ENCODE measurements around the gene CTSF.
"Not testable (repeated sequence)": the region's sequence is repeated elsewhere in the genome, so short reads cannot be mapped to it uniquely, and the experiment has no call there.

Gene CTSF

DNA sequence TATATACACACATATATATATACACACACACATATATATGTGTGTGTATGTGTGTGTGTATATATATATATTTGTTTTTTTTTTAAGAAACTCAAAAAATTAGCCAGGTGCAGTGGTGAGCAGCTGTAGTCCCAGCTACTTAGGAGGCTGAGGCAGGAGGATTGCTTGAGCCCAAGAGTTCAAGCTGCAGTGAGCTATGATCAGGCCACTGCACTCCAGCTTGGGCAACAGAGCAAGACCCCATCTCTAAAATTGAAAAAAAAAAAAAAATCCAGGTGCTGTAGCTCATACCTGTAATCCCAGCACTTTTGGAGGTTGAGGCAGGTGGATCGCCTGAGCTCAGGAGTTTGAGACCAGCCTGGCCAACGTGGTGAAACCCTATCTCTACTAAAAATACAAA lies 20.9 kb upstream of the CTSF start:
- not testable (repeated sequence) for DNase-seq

DNA sequence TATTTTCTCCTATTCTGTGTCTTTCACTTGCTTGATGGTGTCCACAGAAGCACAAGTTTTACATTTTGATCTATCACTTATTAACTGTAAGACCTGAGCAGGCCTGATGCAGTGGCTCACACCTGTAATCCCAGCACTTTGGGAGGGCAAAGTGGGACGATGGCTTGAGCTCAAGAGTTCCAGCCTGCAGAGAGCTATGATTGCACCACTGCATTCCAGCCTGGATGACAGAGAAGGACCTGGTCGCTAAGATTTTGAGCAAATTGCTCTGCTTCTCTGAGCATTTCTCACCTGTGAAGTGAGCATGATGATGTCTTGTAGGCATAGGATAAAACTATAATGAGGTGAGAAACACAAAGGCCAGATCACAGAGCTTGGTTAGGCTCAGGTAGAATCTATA lies 17.7 kb upstream of the CTSF start:
- no peak for DNase-seq

DNA sequence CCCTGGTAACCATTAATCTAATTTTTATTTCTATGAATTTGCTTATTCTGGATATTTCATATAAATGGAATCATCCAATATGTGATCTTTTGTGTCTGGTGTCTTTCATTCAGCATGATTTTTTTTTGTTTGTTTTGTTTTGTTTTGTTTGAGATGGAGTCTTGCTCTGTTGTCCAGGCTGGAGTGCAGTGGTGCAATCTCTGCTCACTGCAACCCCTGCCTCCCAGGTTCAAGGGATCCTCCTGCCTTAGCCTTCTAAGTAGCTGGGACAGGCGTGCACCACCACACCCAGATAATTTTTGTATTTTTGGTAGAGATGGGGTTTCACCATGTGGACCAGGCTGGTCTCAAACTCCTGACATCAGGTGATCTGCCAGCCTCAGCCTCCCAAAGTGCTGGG lies 17.0 kb upstream of the CTSF start:
- DNase-seq, result not testable (repeated sequence)

DNA sequence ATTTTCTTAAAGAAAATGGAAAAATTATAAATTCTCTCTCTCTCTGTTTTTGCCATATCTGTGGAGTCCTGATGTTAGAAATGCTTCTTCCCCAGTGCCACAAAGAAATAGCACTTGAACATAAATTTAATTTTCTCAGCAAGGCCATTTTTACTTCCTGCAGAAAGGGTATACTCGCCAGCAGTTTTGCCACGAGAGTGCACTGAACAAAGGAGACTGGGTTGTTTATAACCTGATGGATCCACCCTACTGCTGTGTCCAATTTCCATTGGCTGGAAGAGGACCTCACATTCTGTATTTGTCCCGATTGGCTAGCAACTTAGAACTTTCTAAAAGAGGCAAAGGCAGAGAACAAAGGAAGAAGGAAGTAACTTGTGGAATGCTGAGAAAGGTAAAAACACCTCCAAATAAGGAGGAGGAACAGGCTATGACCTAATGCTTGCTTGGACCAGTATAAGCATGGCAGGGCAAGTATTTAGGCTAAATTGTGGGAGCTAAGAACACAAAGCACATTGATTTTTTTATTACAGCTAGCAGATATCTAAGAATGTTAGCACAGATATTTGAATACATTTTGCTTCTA lies 14.2 kb upstream of the CTSF start:
- DNase-seq, result not testable (repeated sequence)

DNA sequence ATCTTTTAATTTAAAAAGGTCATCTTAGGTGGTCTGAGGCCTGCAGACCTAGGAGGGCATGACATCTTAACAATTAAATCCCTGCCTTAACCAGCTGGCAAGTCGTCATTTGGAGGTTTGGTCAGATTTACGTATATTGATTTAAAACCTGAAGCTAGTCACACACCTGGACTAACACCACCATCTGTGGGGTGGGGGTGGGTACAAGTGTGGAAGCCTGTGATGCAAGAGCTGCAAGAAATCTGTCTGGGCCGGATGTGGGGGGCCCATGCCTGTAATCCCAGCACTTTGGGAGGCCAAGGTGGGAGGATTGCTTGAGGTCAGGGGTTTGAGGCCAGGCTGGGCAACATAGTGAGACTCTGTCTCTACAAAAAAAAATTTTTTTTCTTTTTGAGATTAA lies 12.9 kb upstream of the CTSF start:
- DNase-seq, result no peak

DNA sequence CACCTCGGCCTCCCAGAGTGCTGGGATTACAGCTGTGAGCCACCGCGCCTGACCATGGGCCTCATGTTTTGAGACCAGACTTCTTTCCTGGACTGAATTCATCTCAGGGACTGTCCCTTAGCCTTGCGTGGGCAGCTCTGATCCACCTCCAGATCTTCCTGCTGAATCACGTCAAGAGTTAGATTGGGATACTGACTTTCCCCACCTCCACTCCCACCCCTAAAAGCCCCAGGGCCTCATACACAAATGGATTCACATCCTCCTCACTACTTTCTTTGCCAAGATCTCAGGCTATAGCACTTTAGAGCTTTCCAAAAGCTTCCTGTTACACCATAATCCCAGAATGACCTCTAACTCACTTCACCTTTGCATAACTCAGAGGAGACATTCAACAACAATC lies 12.4 kb upstream of the CTSF start:
- peak; percentile 1 for DNase-seq

DNA sequence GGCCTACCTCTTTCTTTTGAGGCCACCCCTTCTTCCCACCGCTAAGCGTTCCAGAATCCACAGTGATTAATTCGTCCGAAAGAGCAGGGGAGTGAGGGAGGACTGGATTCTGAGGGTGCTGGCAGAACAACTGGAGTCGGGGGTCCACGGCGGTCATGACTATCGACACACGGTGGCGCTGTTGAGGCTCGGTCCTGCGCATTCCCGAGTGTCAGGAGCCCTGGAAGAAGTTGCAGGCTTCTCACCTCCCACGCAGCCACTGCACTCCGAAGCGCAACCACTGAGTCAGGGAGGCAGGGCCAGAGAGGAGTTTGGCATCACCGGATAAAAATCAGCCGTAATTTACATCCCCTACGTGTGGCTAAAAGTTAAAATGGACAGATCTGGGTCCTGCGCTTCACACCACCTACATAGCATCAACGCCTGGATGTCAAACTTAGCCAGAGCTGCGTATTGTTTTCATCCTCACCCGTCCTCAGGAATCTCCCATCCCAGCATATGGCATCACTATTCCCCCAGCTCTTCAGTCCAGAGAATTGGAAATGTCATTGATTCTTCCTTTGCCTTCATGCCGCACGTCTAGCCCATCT lies 10.7 kb upstream of the CTSF start:
- peak; percentile 74 for DNase-seq

DNA sequence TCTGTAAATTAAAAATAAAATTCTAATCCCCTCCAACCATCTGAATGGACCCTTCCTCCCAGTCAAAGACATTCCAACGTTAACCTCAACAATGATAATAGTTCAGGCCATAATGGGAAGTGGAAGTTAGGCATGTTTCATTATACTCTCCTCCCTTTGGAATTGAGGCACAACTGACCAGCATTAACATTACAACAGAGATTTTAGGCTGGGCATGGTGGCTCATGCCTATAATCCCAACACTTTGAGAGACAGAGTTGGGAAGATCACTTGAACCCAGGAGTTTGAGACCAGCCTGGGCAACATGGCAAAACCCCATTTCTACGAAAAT lies 2.4 kb upstream of the CTSF start:
- DNase-seq, result no peak

DNA sequence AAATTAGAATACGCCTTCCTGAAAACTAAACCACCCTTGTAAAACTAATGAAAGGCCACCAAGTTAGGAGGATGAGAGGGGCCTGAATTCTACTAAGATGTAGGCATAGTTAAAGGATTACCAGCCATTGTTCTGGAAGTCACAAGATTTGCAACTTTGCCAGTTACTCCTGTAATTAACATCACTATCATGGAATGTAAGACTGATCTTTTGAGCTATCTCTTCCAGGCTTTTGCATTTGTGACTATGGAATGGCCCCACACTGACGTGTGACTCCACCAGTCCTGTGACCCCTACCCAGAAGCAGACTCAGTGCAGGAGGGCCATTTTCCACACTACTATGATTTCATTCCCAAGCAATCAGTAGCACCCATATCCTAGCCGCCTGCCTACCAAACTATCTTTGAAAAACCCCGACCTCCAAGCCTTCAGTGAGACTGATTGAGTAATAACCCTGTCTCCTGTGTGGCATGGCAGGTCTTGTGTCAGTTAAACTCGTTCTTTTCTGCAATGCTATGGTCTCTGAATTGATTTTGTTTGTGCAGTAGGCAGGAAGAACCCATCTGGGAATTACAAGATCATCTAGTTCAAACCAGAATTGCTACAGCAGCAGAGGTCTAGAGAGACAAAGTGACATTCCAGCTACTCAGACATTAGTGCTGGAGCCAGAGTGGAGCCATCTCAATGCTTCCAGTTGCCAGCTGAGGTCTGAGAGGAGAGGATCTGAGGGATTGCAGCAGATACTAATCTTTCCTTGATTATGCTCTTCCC lies 1.9 kb upstream of the CTSF start:
- DNase-seq, result no peak

DNA sequence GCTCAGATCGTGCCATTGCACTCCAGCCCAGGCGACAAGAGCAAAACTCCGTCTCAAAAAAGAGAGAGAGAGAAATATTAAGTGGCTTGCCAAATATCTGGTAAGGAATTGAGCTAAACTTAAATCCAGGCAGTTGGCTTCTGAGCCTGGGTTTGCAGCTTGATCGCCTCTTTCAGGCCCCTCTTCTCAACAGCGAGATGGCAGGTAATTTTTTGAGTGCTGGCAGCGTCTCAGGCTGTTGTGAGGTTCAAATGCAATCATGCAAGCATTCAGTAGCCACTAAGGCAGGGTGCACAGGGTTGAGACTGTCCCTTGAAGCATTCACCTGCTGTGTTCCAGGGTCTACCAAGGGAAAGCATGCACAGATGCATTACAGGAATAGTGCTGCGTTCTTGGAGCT lies 670 bp upstream of the CTSF start:
- no peak for DNase-seq

DNA sequence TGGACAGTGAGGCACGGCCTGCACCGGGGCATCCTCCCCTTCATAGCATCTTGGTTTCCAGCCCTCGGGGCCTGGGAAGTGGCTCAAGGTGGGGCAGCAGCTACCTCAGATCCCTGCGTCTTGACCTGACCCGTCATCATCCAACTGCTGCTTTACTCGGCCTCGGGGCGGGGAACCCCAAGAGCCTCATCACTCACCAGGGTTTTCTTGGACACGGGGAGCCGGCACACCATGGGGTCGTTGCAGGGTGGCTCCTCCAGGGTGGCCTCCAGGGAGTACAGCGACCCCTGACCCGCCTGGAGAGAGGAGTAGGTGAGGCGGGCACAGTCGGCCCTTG lies 651 bp downstream of the CTSF start:
- DNase-seq, result no peak

DNA sequence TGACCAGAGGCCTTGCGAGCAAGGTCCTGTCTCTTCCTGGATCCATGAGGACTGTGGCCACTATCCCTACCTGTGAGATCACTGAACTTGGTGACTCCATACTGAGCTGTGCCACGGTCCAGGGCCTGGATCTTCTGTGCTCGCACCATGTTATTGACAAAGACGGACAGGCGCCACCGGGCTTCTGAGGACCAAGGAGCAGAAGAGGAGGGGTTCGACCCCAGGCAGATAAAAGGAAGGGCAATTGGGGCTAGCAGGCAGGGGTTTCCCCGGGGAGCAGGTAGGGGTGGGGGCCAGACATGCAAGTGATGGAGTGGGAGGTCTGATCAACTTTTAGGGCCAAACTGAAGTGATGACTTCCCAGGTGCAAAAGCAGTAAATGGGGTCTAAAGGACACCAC lies 2.2 kb downstream of the CTSF start:
- no peak for DNase-seq

DNA sequence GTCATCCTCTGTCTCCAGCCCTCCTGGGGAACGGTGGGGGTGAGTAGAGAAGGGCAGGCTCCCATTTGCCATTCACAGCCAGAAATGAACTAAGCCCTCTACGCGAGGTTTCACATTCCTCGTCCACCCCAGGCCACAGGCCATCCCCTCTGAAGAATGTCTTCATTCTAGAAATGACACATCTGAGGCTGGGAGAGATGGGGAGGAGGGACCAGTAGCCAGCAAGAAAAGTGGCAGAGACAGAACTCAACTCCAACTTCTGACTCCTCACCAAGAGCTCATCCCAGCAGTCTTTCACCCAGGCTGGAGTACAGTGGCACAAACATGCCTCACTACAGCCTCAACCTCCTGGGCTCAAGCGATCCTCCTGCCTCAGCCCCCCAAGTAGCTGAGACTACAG lies 3.4 kb downstream of the CTSF start:
- DNase-seq, result no peak

DNA sequence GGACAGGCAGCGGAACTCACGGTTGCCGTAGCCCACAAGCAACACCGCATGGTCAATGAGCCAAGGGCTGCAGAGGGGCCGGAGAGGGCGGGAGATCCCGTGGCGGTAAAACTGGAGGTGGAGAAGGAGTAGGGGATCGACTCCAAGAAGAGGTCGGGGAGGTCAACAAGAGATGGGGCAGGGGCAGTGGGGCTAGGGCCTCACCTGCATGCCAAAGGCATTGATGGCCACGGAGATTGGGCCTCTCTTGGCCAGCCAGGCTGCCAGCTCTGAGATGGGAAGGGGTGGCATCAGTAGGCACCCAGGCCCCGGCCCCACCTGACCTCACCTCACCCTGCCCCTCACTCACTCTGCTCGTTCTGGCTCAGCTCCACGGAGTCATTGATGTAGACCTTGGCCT lies 3.9 kb downstream of the CTSF start:
- DNase-seq, result no peak

DNA sequence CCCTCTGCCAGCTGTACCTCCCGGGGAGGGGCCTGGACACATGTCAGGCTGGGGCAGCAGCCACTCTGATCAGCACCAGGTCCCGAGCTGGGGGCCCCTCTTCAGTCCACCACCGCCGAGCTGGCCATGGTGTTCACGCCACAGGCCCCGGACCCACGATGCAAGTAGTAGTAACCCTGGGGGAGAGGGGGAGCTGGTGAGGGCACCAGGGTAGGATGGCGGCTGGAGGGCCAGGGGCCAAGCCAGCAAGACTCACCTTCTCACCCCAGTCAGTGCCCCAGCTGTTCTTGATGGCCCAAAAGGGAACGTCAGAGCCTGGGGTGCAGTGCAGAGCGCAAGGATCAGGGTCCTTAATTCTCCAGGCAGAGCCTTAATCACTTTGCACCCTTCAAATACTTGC lies 4.6 kb downstream of the CTSF start:
- no peak for DNase-seq

DNA sequence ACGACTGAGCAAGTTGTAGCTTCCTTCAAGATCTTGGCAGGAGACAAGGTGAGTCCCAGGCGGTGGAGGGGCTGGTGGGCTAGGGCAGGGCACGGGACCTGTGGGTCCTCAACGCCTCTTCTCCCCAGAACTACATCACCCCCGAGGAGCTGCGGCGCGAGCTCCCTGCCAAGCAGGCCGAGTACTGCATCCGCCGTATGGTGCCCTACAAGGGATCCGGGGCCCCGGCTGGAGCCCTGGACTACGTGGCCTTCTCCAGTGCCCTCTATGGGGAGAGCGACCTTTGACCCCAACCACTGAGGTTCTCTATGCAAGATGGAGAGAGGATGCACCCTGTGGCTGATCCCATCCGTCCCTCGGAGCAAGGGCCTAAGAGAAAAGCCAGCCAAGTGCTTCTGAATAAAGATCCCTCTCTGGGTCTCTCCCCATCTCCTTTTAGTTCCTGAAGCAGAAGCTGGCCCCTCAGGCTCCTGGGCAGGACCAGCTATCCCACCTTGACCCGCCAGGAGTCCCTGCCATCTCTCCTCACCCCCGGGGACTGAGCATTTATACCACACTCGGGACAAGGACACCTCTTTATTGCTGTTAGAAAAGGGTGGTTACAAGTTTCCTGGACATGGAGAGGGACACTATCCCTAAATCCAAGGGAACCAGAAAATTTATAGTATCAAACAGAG lies 5.4 kb downstream of the CTSF start:
- no peak for DNase-seq

DNA sequence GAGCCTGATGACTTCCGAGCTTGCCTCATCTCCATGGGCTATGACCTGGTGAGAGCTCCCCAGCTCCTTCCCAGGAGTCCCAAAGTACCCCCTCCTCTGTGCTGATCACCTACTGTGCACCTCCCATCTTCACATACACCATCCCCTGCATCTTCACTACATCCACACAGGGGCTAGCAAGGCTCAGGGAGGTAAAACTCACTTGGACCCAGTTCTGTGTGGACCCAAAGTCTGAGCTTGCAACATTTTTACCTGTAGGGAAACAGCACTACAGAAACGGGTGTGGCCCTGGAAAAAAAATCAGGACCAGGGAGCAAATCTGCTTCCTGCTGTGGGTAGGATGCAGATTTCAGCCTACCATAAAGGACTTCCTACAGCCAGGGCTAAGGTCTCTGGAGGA lies 6.1 kb downstream of the CTSF start:
- DNase-seq, result no peak

DNA sequence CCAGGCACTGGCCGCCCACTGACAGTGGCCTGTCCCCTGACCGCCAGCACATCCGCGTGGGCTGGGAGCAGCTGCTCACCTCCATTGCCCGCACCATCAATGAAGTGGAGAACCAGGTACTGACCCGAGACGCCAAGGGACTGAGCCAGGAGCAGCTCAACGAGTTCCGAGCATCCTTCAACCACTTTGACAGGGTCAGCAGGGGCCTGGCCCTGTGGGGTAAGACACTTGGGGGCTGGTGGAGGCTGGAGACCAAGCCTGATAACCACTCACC lies 6.5 kb downstream of the CTSF start:
- no peak for DNase-seq

DNA sequence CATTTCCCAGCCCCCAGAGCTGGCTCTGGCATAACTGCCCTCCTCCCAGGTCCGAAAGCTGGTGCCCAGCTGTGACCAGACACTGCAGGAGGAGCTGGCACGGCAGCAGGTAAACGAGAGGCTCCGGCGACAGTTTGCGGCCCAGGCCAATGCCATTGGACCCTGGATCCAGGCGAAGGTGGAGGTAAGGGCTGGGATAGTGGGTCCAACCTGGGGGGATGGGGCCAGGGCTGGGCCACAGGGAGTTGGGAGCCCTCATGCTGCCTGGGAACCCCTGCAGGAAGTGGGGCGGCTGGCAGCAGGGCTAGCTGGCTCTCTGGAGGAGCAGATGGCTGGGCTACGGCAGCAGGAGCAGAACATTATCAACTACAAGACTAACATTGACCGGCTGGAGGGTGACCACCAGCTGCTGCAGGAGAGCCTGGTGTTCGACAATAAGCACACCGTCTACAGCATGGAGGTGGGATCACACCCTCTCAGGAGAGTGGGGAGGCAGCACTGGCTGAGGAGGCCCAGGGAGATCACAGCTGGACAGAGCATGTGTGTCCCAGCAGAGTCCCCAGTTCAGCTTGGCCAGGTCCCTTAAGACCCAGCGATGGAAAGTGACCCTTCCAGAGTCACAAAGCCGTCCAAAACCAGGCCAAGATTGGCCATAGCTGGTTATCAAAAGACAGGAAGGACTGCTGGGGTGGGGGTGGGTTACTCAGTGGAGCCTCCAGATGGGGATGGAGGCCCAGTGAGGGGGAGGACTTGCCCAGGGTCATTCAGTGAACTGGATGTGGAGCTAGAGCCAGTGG lies 7.0 kb downstream of the CTSF start:
- DNase-seq, result no peak

DNA sequence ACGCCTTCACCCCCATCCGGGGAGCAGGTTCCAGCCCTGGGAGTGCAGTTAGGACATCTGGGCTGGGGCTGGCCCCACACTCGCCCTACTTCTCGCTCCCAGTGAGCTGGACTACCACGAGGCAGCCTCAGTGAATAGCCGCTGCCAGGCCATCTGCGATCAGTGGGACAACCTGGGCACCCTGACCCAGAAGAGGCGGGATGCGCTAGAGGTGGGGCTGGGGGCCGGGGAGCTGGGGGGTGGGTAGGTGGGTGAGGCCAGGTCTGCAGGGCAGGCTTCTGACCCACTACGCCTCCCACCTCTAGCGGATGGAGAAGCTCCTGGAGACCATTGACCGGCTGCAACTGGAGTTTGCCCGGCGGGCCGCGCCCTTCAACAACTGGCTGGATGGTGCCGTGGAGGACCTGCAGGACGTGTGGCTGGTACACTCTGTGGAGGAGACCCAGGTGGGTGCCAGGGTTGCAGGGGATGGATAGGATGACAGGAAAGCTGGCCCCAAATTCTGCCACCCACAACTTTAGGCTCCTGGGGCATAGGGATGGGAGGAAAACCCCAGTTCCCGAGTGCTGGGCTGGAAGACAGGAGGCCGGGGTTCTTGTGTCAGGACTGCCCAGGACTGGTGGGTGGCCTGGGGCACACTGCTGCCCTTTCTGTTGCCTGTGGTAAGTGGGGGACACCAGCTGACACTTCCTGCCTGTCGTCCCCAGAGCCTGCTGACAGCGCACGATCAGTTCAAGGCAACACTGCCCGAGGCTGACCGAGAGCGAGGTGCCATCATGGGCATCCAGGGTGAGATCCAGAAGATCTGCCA lies 8.3 kb downstream of the CTSF start:
- no peak for DNase-seq

DNA sequence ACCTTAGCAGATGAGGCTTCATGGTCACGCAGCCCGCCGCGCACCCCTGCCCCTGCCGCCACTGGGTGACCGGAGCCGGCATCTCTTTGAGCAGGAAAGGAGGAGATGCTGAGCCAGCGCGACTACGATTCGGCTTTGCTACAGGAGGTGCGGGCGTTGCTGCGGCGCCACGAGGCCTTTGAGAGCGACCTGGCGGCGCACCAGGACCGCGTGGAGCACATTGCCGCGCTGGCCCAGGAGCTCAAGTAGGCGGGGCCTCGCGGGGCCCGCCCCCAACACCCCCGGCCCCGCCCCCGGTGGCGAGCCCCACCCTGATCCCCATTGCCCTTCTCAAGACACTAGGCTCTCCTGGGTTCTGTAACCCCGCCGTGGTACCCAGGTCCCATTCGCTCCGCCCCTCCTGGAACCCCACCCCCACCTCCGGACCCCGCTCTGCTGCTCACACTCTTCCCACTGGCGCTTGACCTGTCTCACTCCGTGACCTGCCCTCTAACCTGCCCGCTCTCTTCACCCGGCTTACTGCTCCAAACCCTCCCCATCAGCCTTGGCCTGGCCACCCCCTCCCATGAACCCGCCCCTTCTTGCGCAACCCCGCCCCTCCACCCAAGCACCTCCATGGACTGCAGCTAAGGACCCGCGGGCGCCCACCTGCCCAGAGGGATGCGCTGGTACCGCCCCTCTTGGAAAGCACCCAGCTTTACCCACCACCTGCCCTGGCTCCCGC lies 9.1 kb downstream of the CTSF start:
- DNase-seq, result peak; percentile 9

DNA sequence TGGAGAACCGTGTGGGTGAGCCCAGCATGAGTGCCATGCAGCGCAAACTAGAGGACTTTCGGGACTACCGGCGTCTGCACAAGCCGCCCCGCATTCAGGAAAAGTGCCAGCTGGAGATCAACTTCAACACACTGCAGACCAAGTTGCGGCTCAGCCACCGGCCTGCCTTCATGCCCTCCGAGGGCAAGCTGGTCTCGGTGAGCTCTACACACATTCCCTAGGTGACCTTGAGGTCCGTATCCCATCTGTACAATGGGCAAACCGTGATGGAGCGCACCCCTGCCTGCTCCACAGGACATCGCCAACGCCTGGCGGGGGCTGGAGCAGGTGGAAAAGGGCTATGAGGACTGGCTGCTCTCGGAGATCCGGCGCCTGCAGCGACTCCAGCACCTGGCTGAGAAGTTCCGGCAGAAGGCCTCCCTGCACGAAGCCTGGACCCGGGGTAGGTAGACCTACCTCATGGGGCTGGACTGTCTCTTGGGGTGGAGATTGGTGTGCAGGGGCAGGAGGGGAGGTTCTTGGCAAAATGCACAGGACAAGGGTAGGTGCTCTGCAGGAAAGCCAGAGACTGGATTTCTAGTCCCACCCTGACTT lies 10.6 kb downstream of the CTSF start:
- DNase-seq, result no peak
